Chondrocyte (in vitro differentiated cells): Measurements from ENCODE around the gene SUFU. TPM values are rescaled to one million over a fixed set of nuclear protein-coding genes. Genes with fewer than 3 reads are reported as not detected.

Source experiments
- DNase-seq: peaks from one replicate; pipeline ENCODE4 v3.0.0; 2021; ENCODE audit warnings: mixed read lengths, low spot score
- H3K27ac Mint-ChIP-seq: one replicate; pipeline ENCODE4 v1.8.0; 2021; ENCODE audit warnings: mild to moderate bottlenecking, moderate library complexity, mixed read lengths; ENCODE audit not compliant: unreplicated experiment
- H3K27me3 Mint-ChIP-seq: 2 replicates; pipeline ENCODE4 v1.8.0; 2021; ENCODE audit warnings: low read depth, mixed read lengths
- H3K36me3 Mint-ChIP-seq: 2 replicates; pipeline ENCODE4 v1.8.0; 2021; ENCODE audit warnings: low read depth, mixed read lengths
- H3K4me1 Mint-ChIP-seq: 2 replicates; pipeline ENCODE4 v1.8.0; 2021; ENCODE audit warnings: low read depth, mild to moderate bottlenecking, mixed read lengths
- H3K4me3 Mint-ChIP-seq: one replicate; pipeline ENCODE4 v1.8.0; 2021; ENCODE audit warnings: mild to moderate bottlenecking, moderate library complexity, mixed read lengths; ENCODE audit not compliant: unreplicated experiment
- H3K9me3 Mint-ChIP-seq: 2 replicates; pipeline ENCODE4 v1.8.0; 2021; ENCODE audit warnings: low read depth, mixed read lengths
- CTCF ChIP-seq: fragments of 200-600 bp; sonication (generic); IDR thresholded peaks from 2 replicates; pipeline ENCODE4 v1.5.0; 2021; ENCODE audit warnings: antibody characterized with exemption, mild to moderate bottlenecking, moderate library complexity
- total RNA-seq: library from RNA; stranded (reverse); gene quantifications from 3 replicates; pipeline ENCODE4 v1.2.1, GENCODE V29; 2021

Gene SUFU
- total RNA-seq, 1 donor from 2014 or later = 15.5 TPM

GRCh38 chr10:102613785-102614184 is 110.0 kb downstream of the SUFU start:
- no peaks in the 10 kb centered on the region for H3K27me3 Mint-ChIP-seq
- H3K36me3 Mint-ChIP-seq = peaks cover 8% of the 10 kb centered on the region
- H3K4me3 Mint-ChIP-seq = no peak overlapping the region
- no peak for TF ChIP-seq CTCF
- peaks cover 5% of the 10 kb centered on the region for H3K4me1 Mint-ChIP-seq
- no peaks in the 10 kb centered on the region for H3K9me3 Mint-ChIP-seq
- H3K27ac Mint-ChIP-seq = no peak overlapping the region
- DNase-seq = peak; percentile 72

GRCh38 chr10:102614888-102615287 is 111.1 kb downstream of the SUFU start:
- Mint-ChIP-seq H3K27me3 (no peaks in the 10 kb centered on the region), H3K9me3 (no peaks in the 10 kb centered on the region), H3K4me3 (no peak overlapping the region), H3K4me1 (peaks cover 16% of the 10 kb centered on the region), H3K36me3 (peaks cover 8% of the 10 kb centered on the region), H3K27ac (no peak overlapping the region)
- DNase-seq = peak; percentile 21
- TF ChIP-seq CTCF = no peak

GRCh38 chr10:102615361-102615760 is 111.6 kb downstream of the SUFU start:
- no peak overlapping the region for H3K27ac Mint-ChIP-seq
- peaks cover 21% of the 10 kb centered on the region for H3K4me1 Mint-ChIP-seq
- peak; percentile 57 for TF ChIP-seq CTCF
- no peaks in the 10 kb centered on the region for H3K9me3 Mint-ChIP-seq
- no peak overlapping the region for H3K4me3 Mint-ChIP-seq
- peaks cover 8% of the 10 kb centered on the region for H3K36me3 Mint-ChIP-seq
- DNase-seq = peak; percentile 68
- H3K27me3 Mint-ChIP-seq = no peaks in the 10 kb centered on the region

GRCh38 chr10:102616066-102616770 is 112.4 kb downstream of the SUFU start:
- no peak for TF ChIP-seq CTCF
- no peak overlapping the region for H3K4me3 Mint-ChIP-seq
- H3K36me3 Mint-ChIP-seq = peaks cover 8% of the 10 kb centered on the region
- peak; percentile 46 for DNase-seq
- peaks cover 30% of the 10 kb centered on the region for H3K4me1 Mint-ChIP-seq
- no peaks in the 10 kb centered on the region for H3K27me3 Mint-ChIP-seq
- H3K27ac Mint-ChIP-seq = no peak overlapping the region
- no peaks in the 10 kb centered on the region for H3K9me3 Mint-ChIP-seq

- peaks cover 37% of the 10 kb centered on the region for H3K4me1 Mint-ChIP-seq
- no peaks in the 10 kb centered on the region for H3K9me3 Mint-ChIP-seq
- peak; percentile 62 for DNase-seq
- H3K27ac Mint-ChIP-seq = no peak overlapping the region
- H3K4me3 Mint-ChIP-seq = no peak overlapping the region
- peaks cover 8% of the 10 kb centered on the region for H3K36me3 Mint-ChIP-seq
- TF ChIP-seq CTCF = no peak
- H3K27me3 Mint-ChIP-seq = no peaks in the 10 kb centered on the region
Measured at GRCh38 chr10:102617041-102617440, 113.3 kb downstream of the SUFU start.
